WTC11 (cell line): ENCODE measurements around the gene MAGI2.

Experiments
- AFF4 ChIP-seq: sonication (generic); formaldehyde crosslinking; IDR thresholded peaks from 2 replicates; pipeline ENCODE4 v1.8.1; 2023; ENCODE audit warnings: mild to moderate bottlenecking, missing genetic modification reagents, borderline replicate concordance
- HMGXB4 ChIP-seq: sonication (generic); formaldehyde crosslinking; IDR thresholded peaks from 2 replicates; pipeline ENCODE4 v1.8.1; 2023; ENCODE audit warnings: mild to moderate bottlenecking, moderate library complexity, missing genetic modification reagents
- ZSCAN18 ChIP-seq: fragments of 250-450 bp; sonication (Bioruptor Pico); IDR thresholded peaks from 2 replicates; pipeline ENCODE4 v2.1.2; 2022; ENCODE audit warnings: mild to moderate bottlenecking, moderate library complexity
- TF ChIP-seq, protein P1 (sequence below): fragments of 200-600 bp; IDR thresholded peaks from 2 replicates; pipeline ENCODE4 v1.8.0; 2022; ENCODE audit warnings: antibody characterized with exemption

DNA sequence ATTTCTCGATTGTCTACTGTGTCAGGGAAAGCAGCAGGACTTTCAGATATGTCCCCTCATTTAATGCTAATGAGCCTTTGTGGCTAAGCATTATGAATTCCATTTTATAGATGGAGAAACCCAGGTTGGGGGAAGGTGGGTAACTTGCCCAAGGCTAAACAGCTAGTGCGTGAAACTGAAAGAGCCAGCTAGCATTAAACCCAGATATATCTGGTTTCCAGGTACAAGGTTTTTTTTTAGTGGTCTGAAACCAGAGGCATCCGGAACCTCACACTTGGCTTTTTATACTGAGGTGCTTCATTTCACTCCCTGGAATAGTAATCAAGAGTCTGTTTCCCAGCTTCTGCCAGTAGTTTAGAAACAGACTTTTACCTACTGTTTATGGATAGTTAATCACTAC is 960.1 kb downstream of the MAGI2 start:
- TF ChIP-seq, protein P1, sequence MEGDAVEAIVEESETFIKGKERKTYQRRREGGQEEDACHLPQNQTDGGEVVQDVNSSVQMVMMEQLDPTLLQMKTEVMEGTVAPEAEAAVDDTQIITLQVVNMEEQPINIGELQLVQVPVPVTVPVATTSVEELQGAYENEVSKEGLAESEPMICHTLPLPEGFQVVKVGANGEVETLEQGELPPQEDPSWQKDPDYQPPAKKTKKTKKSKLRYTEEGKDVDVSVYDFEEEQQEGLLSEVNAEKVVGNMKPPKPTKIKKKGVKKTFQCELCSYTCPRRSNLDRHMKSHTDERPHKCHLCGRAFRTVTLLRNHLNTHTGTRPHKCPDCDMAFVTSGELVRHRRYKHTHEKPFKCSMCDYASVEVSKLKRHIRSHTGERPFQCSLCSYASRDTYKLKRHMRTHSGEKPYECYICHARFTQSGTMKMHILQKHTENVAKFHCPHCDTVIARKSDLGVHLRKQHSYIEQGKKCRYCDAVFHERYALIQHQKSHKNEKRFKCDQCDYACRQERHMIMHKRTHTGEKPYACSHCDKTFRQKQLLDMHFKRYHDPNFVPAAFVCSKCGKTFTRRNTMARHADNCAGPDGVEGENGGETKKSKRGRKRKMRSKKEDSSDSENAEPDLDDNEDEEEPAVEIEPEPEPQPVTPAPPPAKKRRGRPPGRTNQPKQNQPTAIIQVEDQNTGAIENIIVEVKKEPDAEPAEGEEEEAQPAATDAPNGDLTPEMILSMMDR, result no peak
- TF ChIP-seq ZSCAN18 (CRISPR knock-in tag), result no peak
- TF ChIP-seq AFF4 (CRISPR knock-in tag), result no peak
- no peak for TF ChIP-seq HMGXB4 (CRISPR knock-in tag)
